GM23338 (cell line): Measurements from ENCODE around the gene COL4A2.
"Not testable (repeated sequence)": the region's sequence is repeated elsewhere in the genome, so short reads cannot be mapped to it uniquely, and the experiment has no call there.

ENCODE experiments used
- CREB1 ChIP-seq: fragments of 250-450 bp; sonication (Bioruptor Pico); IDR thresholded peaks from 2 replicates; pipeline ENCODE4 v1.5.0; 2020; ENCODE audit warnings: low read depth, mild to moderate bottlenecking, moderate library complexity
- CTCF ChIP-seq, 2 experiments: fragments of 200-600 bp in 1 of 2; sonication (generic) in 1 of 2; conservative IDR thresholded peaks; 2 replicates each; pipeline versions ENCODE4 v1.5.1 to v1.6.1; 2016 to 2017; ENCODE audit warnings: antibody characterized with exemption in 2 of 2, low read depth in 2 of 2, mild to moderate bottlenecking in 2 of 2, moderate library complexity in 1 of 2
- ETS1 ChIP-seq: IDR thresholded peaks from 2 replicates; pipeline ENCODE4 v1.6.1; 2016; ENCODE audit warnings: antibody characterized with exemption
- EZH2 ChIP-seq: fragments of 200-600 bp; sonication (generic); IDR thresholded peaks from one replicate; pipeline ENCODE4 v1.8.0; 2017; ENCODE audit warnings: antibody characterized with exemption, mild to moderate bottlenecking, low read depth; ENCODE audit not compliant: unreplicated experiment
- EZH2phosphoT487 ChIP-seq: fragments of 200-600 bp; sonication (generic); IDR thresholded peaks from one replicate; pipeline ENCODE4 v1.8.1; 2018; ENCODE audit warnings: antibody characterized with exemption; ENCODE audit not compliant: unreplicated experiment
- JUNB ChIP-seq: IDR thresholded peaks from one replicate; pipeline ENCODE4 v1.6.1; 2016; ENCODE audit warnings: antibody characterized with exemption; ENCODE audit not compliant: unreplicated experiment
- NANOG ChIP-seq: IDR thresholded peaks from 2 replicates; pipeline ENCODE4 v1.6.1; 2016; ENCODE audit warnings: antibody characterized with exemption, borderline replicate concordance
- POLR2AphosphoS5 ChIP-seq: IDR thresholded peaks from 2 replicates; pipeline ENCODE4 v1.6.1; 2016; ENCODE audit warnings: antibody characterized with exemption, low read depth
- REST ChIP-seq: IDR thresholded peaks from one replicate; pipeline ENCODE4 v1.6.1; 2018; ENCODE audit warnings: antibody characterized with exemption; ENCODE audit not compliant: unreplicated experiment
- STAT1 ChIP-seq: IDR thresholded peaks from one replicate; pipeline ENCODE4 v1.6.1; 2016; ENCODE audit warnings: antibody characterized with exemption; ENCODE audit not compliant: unreplicated experiment
- ZNF114 ChIP-seq: fragments of 250-450 bp; sonication (Bioruptor Pico); IDR thresholded peaks from 2 replicates; pipeline ENCODE4 v1.5.0; 2020; ENCODE audit warnings: mild to moderate bottlenecking, moderate library complexity
- ZNF331 ChIP-seq: fragments of 250-450 bp; sonication (Bioruptor Pico); IDR thresholded peaks from 2 replicates; pipeline ENCODE4 v1.5.0; 2020; ENCODE audit warnings: low read depth, mild to moderate bottlenecking, moderate library complexity
- TF ChIP-seq, protein P1 (sequence below): fragments of 250-450 bp; sonication (Bioruptor Pico); IDR thresholded peaks from 2 replicates; pipeline ENCODE4 v1.5.0; 2020; ENCODE audit warnings: mild to moderate bottlenecking, moderate library complexity

- not testable (repeated sequence) for TF ChIP-seq CTCF (conservative IDR thresholded peaks at IDR 0.05; ENCODE audit: low read depth in 2 of 2); REST; JUNB; EZH2; EZH2phosphoT487; POLR2AphosphoS5; CREB1; ETS1; ZNF331 (CRISPR knock-in tag); STAT1; ZNF114 (CRISPR knock-in tag); NANOG
- TF ChIP-seq, protein P1, sequence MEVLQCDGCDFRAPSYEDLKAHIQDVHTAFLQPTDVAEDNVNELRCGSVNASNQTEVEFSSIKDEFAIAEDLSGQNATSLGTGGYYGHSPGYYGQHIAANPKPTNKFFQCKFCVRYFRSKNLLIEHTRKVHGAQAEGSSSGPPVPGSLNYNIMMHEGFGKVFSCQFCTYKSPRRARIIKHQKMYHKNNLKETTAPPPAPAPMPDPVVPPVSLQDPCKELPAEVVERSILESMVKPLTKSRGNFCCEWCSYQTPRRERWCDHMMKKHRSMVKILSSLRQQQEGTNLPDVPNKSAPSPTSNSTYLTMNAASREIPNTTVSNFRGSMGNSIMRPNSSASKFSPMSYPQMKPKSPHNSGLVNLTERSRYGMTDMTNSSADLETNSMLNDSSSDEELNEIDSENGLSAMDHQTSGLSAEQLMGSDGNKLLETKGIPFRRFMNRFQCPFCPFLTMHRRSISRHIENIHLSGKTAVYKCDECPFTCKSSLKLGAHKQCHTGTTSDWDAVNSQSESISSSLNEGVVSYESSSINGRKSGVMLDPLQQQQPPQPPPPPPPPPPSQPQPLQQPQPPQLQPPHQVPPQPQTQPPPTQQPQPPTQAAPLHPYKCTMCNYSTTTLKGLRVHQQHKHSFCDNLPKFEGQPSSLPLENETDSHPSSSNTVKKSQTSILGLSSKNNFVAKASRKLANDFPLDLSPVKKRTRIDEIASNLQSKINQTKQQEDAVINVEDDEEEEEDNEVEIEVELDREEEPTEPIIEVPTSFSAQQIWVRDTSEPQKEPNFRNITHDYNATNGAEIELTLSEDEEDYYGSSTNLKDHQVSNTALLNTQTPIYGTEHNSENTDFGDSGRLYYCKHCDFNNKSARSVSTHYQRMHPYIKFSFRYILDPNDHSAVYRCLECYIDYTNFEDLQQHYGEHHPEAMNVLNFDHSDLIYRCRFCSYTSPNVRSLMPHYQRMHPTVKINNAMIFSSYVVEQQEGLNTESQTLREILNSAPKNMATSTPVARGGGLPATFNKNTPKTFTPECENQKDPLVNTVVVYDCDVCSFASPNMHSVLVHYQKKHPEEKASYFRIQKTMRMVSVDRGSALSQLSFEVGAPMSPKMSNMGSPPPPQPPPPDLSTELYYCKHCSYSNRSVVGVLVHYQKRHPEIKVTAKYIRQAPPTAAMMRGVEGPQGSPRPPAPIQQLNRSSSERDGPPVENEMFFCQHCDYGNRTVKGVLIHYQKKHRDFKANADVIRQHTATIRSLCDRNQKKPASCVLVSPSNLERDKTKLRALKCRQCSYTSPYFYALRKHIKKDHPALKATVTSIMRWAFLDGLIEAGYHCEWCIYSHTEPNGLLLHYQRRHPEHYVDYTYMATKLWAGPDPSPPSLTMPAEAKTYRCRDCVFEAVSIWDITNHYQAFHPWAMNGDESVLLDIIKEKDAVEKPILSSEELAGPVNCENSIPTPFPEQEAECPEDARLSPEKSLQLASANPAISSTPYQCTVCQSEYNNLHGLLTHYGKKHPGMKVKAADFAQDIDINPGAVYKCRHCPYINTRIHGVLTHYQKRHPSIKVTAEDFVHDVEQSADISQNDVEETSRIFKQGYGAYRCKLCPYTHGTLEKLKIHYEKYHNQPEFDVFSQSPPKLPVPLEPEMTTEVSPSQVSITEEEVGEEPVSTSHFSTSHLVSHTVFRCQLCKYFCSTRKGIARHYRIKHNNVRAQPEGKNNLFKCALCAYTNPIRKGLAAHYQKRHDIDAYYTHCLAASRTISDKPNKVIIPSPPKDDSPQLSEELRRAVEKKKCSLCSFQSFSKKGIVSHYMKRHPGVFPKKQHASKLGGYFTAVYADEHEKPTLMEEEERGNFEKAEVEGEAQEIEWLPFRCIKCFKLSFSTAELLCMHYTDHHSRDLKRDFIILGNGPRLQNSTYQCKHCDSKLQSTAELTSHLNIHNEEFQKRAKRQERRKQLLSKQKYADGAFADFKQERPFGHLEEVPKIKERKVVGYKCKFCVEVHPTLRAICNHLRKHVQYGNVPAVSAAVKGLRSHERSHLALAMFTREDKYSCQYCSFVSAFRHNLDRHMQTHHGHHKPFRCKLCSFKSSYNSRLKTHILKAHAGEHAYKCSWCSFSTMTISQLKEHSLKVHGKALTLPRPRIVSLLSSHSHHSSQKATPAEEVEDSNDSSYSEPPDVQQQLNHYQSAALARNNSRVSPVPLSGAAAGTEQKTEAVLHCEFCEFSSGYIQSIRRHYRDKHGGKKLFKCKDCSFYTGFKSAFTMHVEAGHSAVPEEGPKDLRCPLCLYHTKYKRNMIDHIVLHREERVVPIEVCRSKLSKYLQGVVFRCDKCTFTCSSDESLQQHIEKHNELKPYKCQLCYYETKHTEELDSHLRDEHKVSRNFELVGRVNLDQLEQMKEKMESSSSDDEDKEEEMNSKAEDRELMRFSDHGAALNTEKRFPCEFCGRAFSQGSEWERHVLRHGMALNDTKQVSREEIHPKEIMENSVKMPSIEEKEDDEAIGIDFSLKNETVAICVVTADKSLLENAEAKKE (CRISPR knock-in tag), result not testable (repeated sequence)
Measured at GRCh38 chr13:110321573-110321972, 14.5 kb downstream of the COL4A2 start.
